BE2C (cell line): ENCODE data around the gene PCBP4.

ENCODE experiments used
- DNase-seq: peaks from one replicate; pipeline ENCODE4 v3.0.0-alpha.2; 2020
- H3K27me3 ChIP-seq: fragments of 250-450 bp; sonication (Bioruptor Pico); 2 replicates; pipeline ENCODE4 v1.5.1; 2020; ENCODE audit warnings: mild to moderate bottlenecking
- H3K36me3 ChIP-seq: fragments of 250-450 bp; sonication (Bioruptor Pico); 2 replicates; pipeline ENCODE4 v1.5.1; 2020; ENCODE audit warnings: mild to moderate bottlenecking
- H3K4me1 ChIP-seq: fragments of 250-450 bp; sonication (Bioruptor Pico); 2 replicates; pipeline ENCODE4 v1.5.1; 2020
- H3K4me3 ChIP-seq: 2 replicates; pipeline ENCODE4 v1.5.1; 2011; ENCODE audit warnings: low read depth, low read length
- H3K9me3 ChIP-seq: fragments of 250-450 bp; sonication (Bioruptor Pico); 2 replicates; pipeline ENCODE4 v1.5.1; 2020
- TF ChIP-seq, protein P1 (sequence below): IDR thresholded peaks from 2 replicates; pipeline ENCODE4 v1.5.1; 2012; ENCODE audit warnings: mild to moderate bottlenecking, low read depth, low read length

Gene PCBP4

DNA sequence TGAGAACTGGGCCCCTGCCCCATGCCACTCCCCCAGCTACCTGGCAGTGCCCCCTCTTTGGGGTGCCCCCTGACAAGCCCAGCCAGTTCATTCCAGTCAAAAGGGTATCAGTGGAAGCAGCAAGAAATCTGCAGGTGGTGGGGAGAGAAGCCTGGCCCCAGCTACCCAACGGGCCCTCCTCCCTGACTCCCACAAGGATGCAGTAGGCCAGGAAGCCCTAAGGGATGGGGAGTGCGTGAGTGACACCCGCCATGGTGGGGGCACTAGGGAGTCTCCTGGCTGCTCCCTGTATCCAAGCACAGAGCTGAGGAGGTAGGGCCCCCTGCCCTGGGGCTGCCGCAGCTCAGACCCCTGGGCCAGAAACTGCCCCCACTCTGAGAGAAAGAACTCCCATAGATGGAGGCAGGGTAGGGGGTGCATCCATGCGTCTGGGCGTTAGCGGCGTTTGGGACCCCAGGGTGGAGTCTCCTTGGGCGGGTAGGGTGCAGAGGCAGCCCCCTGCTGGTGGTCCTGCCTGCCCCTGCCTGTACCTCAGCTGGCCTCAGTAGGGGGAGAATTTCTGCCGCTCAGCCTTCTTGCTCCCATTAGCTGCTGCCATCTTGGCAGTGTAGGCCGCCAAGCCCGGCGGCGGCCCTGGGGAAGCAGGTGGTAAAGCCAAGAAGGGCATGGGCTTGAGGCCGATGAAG is 9.6 kb downstream of the PCBP4 start:
- H3K9me3 ChIP-seq: no peaks in the 10 kb centered on the region
- TF ChIP-seq, protein P1, sequence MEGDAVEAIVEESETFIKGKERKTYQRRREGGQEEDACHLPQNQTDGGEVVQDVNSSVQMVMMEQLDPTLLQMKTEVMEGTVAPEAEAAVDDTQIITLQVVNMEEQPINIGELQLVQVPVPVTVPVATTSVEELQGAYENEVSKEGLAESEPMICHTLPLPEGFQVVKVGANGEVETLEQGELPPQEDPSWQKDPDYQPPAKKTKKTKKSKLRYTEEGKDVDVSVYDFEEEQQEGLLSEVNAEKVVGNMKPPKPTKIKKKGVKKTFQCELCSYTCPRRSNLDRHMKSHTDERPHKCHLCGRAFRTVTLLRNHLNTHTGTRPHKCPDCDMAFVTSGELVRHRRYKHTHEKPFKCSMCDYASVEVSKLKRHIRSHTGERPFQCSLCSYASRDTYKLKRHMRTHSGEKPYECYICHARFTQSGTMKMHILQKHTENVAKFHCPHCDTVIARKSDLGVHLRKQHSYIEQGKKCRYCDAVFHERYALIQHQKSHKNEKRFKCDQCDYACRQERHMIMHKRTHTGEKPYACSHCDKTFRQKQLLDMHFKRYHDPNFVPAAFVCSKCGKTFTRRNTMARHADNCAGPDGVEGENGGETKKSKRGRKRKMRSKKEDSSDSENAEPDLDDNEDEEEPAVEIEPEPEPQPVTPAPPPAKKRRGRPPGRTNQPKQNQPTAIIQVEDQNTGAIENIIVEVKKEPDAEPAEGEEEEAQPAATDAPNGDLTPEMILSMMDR: no peak
- no peak for DNase-seq
- no peaks in the 10 kb centered on the region for H3K27me3 ChIP-seq
- no peaks in the 10 kb centered on the region for H3K4me1 ChIP-seq
- H3K36me3 ChIP-seq: no peaks in the 10 kb centered on the region
- H3K4me3 ChIP-seq: no peak overlapping the region

DNA sequence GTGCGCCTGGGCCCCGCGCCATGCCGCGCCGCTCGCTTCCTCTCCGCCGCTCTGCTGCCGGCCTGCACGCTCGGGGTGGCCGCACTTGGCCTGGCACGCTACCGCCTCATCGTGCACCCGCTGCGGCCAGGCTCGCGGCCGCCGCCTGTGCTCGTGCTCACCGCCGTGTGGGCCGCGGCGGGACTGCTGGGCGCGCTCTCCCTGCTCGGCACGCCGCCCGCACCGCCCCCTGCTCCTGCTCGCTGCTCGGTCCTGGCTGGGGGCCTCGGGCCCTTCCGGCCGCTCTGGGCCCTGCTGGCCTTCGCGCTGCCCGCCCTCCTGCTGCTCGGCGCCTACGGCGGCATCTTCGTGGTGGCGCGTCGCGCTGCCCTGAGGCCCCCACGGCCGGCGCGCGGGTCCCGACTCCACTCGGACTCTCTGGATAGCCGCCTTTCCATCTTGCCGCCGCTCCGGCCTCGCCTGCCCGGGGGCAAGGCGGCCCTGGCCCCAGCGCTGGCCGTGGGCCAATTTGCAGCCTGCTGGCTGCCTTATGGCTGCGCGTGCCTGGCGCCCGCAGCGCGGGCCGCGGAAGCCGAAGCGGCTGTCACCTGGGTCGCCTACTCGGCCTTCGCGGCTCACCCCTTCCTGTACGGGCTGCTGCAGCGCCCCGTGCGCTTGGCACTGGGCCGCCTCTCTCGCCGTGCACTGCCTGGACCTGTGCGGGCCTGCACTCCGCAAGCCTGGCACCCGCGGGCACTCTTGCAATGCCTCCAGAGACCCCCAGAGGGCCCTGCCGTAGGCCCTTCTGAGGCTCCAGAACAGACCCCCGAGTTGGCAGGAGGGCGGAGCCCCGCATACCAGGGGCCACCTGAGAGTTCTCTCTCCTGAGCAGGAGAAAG is 11.1 kb downstream of the PCBP4 start:
- no peak overlapping the region for H3K4me3 ChIP-seq
- no peaks in the 10 kb centered on the region for H3K36me3 ChIP-seq
- H3K27me3 ChIP-seq: no peaks in the 10 kb centered on the region
- TF ChIP-seq, protein P1: no peak; the same call in 1 of the 2 replicates
- no peaks in the 10 kb centered on the region for H3K9me3 ChIP-seq
- DNase-seq: no peak
- no peaks in the 10 kb centered on the region for H3K4me1 ChIP-seq

DNA sequence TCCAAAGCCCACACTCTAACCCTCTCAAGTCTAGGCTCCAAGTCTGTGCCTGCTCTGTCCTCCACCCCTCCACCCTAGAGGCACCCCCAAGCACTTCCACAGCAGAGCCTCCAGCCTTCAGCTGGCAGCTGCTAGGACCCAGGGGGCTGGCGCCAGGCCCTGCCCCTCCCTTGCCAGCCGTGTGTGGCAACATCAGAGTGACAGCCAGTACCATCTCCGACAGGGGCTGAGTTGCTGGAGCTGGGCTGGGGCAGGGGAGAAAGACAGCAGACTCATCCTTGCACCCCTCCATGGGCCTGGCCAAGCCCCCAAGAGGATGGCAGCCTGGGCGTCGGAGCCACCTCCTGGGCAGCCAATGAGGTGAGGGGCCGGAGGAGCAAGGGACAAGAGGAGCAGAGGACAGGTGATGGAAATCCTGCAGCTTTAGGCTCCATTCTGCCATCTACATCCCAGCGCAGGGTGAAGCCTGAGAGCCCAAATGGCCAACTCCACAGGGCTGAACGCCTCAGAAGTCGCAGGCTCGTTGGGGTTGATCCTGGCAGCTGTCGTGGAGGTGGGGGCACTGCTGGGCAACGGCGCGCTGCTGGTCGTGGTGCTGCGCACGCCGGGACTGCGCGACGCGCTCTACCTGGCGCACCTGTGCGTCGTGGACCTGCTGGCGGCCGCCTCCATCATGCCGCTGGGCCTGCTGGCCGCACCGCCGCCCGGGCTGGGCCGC is 11.9 kb downstream of the PCBP4 start, which contains the start of gene GPR62:
TSS of gene GPR62 (plus strand) at position 207 of the 718 bp plus-strand sequence. CDS start at position 479, 272 bp downstream.
- Histone ChIP-seq H3K9me3 (no peaks in the 10 kb centered on the region), H3K4me3 (no peak within 1 kb of the TSS), H3K4me1 (no peaks in the 10 kb centered on the region), H3K36me3 (no peaks in the 10 kb centered on the region), H3K27me3 (no peaks in the 10 kb centered on the region)
- TF ChIP-seq, protein P1: no peak
- DNase-seq: no peak

DNA sequence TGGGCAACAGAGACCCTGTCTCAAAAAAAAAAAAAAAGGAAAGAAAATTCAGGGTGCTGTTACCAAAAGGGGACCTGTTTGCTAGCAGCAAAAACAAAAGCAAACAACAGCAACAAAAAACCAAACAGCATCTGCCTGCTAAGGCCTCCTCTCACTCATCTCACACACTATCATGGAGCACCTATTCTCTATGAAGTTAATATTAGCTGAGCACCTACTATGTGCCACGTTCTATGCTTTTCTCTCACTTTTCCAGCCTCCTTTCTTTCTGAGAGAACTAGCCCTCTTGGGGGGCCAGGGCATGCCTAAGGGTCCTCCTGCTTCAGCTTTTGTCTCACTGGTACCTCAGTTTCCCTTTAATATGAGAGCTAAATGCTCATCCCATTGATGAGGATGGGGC is 12.5 kb downstream of the PCBP4 start:
- no peaks in the 10 kb centered on the region for H3K27me3 ChIP-seq
- no peaks in the 10 kb centered on the region for H3K36me3 ChIP-seq
- TF ChIP-seq, protein P1: no peak

DNA sequence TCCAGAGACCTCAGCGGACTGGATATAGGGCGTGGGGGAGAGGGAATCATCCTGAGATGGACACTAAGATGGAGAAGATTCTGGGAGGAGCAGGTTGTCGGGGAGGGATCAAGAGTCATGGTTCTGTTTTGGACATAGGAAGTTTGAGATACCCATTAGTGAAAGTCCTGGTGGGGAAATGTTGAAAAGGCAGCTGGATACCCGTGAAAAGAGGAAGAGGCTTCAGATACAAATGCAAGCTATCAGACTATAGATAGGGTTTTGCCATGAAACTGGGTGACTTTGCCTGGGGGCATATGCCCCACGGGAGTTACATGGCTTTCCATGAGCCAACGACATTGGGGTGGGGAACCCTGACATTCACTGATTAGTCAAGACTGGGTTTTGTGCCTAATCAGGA is 13.1 kb downstream of the PCBP4 start:
- Histone ChIP-seq H3K4me3 (no peak overlapping the region), H3K36me3 (no peaks in the 10 kb centered on the region), H3K4me1 (no peaks in the 10 kb centered on the region), H3K27me3 (no peaks in the 10 kb centered on the region), H3K9me3 (no peaks in the 10 kb centered on the region)
- TF ChIP-seq, protein P1: no peak
- no peak for DNase-seq

More for the DNA sequence above, 12.5 kb downstream of the PCBP4 start:
- Histone ChIP-seq H3K4me3 (no peak overlapping the region), H3K4me1 (no peaks in the 10 kb centered on the region), H3K9me3 (no peaks in the 10 kb centered on the region)
- no peak for DNase-seq
